Smooth muscle cell (in vitro differentiated cells): ENCODE measurements around the gene MCTP1. TPM values are rescaled to one million over a fixed set of nuclear protein-coding genes. Genes with fewer than 3 reads are reported as not detected.

Source experiments
- DNase-seq: peaks from one replicate; lab custom pipeline; 2025; ENCODE audit not compliant: unreplicated experiment; lab: John Stamatoyannopoulos, UW
- H2AFZ ChIP-seq: fragments of 200-600 bp; sonication (generic); 2 replicates; pipeline ENCODE4 v1.6.0; 2016; ENCODE audit warnings: antibody characterized with exemption, low read depth, mild to moderate bottlenecking
- H3F3A ChIP-seq: fragments of 200-600 bp; sonication (generic); 2 replicates; pipeline ENCODE4 v1.6.0; 2017; ENCODE audit warnings: antibody characterized with exemption, low read depth
- H3K27ac ChIP-seq: fragments of 200-600 bp; sonication (generic); 2 replicates; pipeline ENCODE4 v1.5.1; 2016; ENCODE audit warnings: low read depth, mild to moderate bottlenecking
- H3K27me3 ChIP-seq: fragments of 200-600 bp; sonication (generic); 2 replicates; pipeline ENCODE4 v1.6.1; 2016; ENCODE audit warnings: low read depth, mild to moderate bottlenecking
- H3K36me3 ChIP-seq: fragments of 200-600 bp; sonication (generic); 2 replicates; pipeline ENCODE4 v1.5.1; 2016; ENCODE audit warnings: low read depth
- H3K4me1 ChIP-seq: fragments of 200-600 bp; sonication (generic); 2 replicates; pipeline ENCODE4 v1.5.1; 2016; ENCODE audit warnings: low read depth
- H3K4me2 ChIP-seq: fragments of 200-600 bp; sonication (generic); 2 replicates; pipeline ENCODE4 v1.6.0; 2016; ENCODE audit warnings: mild to moderate bottlenecking
- H3K4me3 ChIP-seq: fragments of 200-600 bp; sonication (generic); 2 replicates; pipeline ENCODE4 v1.5.1; 2016; ENCODE audit warnings: mild to moderate bottlenecking
- H3K79me2 ChIP-seq: fragments of 200-600 bp; sonication (generic); 2 replicates; pipeline ENCODE4 v1.6.0; 2016; ENCODE audit warnings: low read depth, mild to moderate bottlenecking
- H3K9ac ChIP-seq: fragments of 200-600 bp; sonication (generic); 2 replicates; pipeline ENCODE4 v1.6.0; 2016; ENCODE audit warnings: low read depth
- H3K9me3 ChIP-seq: fragments of 200-600 bp; sonication (generic); replicated peaks from 2 replicates; pipeline ENCODE4 v1.5.1; 2016; ENCODE audit warnings: low read depth
- H4K20me1 ChIP-seq: fragments of 200-600 bp; sonication (generic); 2 replicates; pipeline ENCODE4 v1.6.0; 2016; ENCODE audit warnings: low read depth
- WGBS: methylation state at CpG from one replicate; pipeline ENCODE4 v1.1.7; 2016; ENCODE audit warnings: low lambda C conversion rate; 5-methylcytosine and 5-hydroxymethylcytosine counted together
- polyA plus RNA-seq: library from polyadenylated mRNA; unstranded; fragments of >200 nt; fragmentation: Nextera tagmentation; extraction: Ambion mirVana; gene quantifications from 2 replicates; pipeline ENCODE4 v1.2.1, GENCODE V29; 2016
- total RNA-seq: library from RNA; depleted of rRNA; stranded (reverse); fragments of >200 nt; gene quantifications from 2 replicates; pipeline ENCODE4 v1.2.3, GENCODE V29; 2014
- TF ChIP-seq, protein P1 (sequence below): fragments of 200-600 bp; sonication (generic); IDR thresholded peaks from 2 replicates; pipeline ENCODE4 v1.5.1; 2017; ENCODE audit warnings: borderline replicate concordance, mild to moderate bottlenecking, antibody characterized with exemption; ENCODE audit not compliant: insufficient read depth, poor library complexity, severe bottlenecking

MCTP1 gene
- total and polyA plus RNA-seq, 2 experiments from 2014 or later: 1.1 to 4.8 TPM

DNA sequence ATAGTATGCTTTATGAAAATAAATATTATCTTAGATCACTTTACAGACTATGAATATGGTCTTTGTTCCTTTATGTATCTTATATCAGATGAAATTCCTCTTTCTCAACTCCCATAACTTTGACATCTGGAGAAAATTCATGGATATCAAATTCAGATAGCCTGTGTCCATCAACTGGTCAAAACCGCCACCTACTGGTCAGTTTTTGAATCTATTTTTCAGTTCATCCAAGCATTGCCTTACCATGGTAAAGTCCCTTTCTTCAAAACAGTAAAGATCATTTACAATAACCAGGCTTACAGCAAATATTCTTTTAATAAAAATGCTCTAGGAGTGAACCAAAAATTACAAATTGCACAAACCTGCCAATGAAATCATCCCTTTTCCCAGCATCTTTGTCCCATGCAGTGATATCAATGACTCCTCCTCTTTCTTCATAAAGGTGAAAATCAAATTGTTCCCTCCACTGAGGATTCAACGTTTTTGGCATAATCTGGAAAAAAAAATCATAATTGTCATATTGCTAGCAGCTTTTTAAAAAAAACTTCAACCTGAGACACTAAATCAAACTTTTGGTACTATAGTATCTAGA lies 375.9 kb downstream of the MCTP1 start:
- TF ChIP-seq, protein P1, sequence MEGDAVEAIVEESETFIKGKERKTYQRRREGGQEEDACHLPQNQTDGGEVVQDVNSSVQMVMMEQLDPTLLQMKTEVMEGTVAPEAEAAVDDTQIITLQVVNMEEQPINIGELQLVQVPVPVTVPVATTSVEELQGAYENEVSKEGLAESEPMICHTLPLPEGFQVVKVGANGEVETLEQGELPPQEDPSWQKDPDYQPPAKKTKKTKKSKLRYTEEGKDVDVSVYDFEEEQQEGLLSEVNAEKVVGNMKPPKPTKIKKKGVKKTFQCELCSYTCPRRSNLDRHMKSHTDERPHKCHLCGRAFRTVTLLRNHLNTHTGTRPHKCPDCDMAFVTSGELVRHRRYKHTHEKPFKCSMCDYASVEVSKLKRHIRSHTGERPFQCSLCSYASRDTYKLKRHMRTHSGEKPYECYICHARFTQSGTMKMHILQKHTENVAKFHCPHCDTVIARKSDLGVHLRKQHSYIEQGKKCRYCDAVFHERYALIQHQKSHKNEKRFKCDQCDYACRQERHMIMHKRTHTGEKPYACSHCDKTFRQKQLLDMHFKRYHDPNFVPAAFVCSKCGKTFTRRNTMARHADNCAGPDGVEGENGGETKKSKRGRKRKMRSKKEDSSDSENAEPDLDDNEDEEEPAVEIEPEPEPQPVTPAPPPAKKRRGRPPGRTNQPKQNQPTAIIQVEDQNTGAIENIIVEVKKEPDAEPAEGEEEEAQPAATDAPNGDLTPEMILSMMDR: peak; percentile 69
- H2AFZ ChIP-seq: no peak overlapping the region
- no peaks in the 10 kb centered on the region for H4K20me1 ChIP-seq
- no peak overlapping the region for H3K4me2 ChIP-seq
- WGBS: 17% methylated on average over 2 of the region's 2 CpGs
- H3K4me3 ChIP-seq: no peak overlapping the region
- no peak overlapping the region for H3K27ac ChIP-seq
- H3K27me3 ChIP-seq: no peaks in the 10 kb centered on the region
- H3K9ac ChIP-seq: no peak overlapping the region
- H3K9me3 ChIP-seq: no peaks in the 10 kb centered on the region
- DNase-seq: no peak
- H3K79me2 ChIP-seq: no peaks in the 10 kb centered on the region
- no peaks in the 10 kb centered on the region for H3K4me1 ChIP-seq
- no peaks in the 10 kb centered on the region for H3F3A ChIP-seq
- H3K36me3 ChIP-seq: no peaks in the 10 kb centered on the region

DNA sequence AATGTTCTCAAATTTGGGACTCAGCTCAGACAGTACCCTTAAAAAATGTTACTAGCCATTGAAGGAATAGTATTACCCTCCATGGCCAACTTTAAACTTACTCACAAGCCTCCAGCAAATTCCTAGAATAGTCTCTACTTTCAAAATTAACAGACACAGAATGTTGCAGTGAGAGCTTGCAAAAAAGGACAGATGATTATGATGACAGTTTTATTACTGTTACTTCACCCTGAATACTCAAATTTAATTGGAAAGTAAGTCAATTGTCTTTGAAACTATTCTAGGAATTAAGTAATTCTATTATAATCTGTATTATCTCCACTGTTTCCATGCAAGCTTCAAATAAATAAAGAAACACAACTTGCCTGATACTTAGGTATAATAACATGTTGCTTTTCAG lies 378.1 kb downstream of the MCTP1 start:
- no peaks in the 10 kb centered on the region for H3K4me1 ChIP-seq
- H3K4me3 ChIP-seq: no peak overlapping the region
- H3K79me2 ChIP-seq: no peaks in the 10 kb centered on the region
- H3K4me2 ChIP-seq: no peak overlapping the region
- no peaks in the 10 kb centered on the region for H3K9me3 ChIP-seq
- no peaks in the 10 kb centered on the region for H3F3A ChIP-seq
- no peaks in the 10 kb centered on the region for H3K36me3 ChIP-seq
- DNase-seq: no peak
- H3K27me3 ChIP-seq: no peaks in the 10 kb centered on the region
- no peak overlapping the region for H2AFZ ChIP-seq
- H3K9ac ChIP-seq: no peak overlapping the region
- H3K27ac ChIP-seq: no peak overlapping the region
- TF ChIP-seq, protein P1: no peak
- H4K20me1 ChIP-seq: no peaks in the 10 kb centered on the region

DNA sequence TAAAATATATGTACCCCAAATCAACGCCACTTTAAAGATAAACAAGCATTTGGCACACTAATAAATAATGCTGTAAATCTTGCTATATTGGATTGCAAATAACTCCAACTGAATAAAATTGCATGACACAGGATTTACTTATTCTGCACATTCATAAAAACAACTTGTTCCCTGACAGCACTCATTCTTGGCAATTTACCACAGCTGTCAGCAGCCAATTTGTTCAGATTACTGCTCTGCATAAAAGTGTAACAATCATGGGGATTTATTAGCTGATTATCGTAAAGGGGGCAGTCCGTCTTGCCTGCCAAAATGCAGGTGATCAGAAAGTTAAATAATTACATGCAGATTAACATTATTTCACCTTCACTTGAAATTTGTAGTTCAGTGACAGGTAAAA lies 381.2 kb downstream of the MCTP1 start:
- Histone ChIP-seq H3K4me2 (no peak overlapping the region), H4K20me1 (no peaks in the 10 kb centered on the region), H3K36me3 (no peaks in the 10 kb centered on the region), H3F3A (no peaks in the 10 kb centered on the region), H3K27ac (no peak overlapping the region), H3K27me3 (no peaks in the 10 kb centered on the region), H3K4me1 (no peaks in the 10 kb centered on the region), H2AFZ (no peak overlapping the region), H3K4me3 (no peak overlapping the region), H3K9ac (no peak overlapping the region), H3K9me3 (no peaks in the 10 kb centered on the region), H3K79me2 (no peaks in the 10 kb centered on the region)
- TF ChIP-seq, protein P1: no peak
- 91% methylated on average over 3 of the region's 3 CpGs for WGBS
- DNase-seq: no peak
